ENCODE results near the gene GSG1L.

Gene GSG1L

DNA sequence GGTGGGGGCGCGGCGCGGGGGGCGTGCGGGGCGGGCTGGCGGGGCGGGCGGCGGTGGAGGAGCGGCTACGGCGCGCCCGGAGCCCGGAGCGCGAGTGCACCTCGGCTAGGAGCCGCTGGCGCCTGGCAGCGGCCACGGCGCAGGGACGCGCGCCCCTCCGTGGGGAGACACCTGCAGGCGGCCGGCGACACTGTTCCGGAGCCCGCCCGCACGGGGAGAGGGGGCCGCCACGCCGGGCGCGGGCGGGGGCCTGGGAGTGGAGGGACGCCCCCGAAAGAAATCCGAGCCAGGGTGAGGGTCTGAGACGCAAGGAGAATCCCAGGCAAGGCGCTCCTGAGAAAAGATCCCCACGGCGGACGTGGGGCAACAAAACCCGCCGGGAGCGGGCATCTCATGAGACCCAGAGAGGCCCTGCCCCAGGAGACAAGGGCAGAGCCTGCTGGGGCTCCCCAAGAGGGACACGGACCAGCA lies at the start of gene GSG1L:
Gene GSG1L, minus strand, starts transcription at position 124 of the 471 bp plus-strand sequence. CDS start 290 bp downstream, outside the sequence.
- DNase-seq, result no peak

DNA sequence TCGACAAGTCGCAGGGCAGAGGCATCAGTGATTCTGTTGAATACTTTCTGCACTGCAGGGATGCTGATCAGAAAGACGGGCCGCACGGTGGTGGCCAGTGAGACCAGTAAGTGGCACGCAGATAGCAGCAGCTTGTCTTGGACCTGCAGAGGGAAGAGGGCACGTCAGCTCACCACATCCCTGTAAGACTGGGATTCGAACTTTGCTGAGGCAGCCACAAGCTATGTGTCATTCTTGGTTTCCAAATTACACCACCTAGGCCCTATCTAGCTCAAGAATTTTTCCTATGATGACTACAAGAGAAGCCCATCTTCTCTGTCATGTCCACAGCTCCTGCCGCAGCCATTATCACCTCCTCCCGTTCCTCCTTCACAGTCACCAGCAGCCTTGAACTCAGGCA lies 49.4 kb upstream of the GSG1L start:
- no peak for DNase-seq

DNA sequence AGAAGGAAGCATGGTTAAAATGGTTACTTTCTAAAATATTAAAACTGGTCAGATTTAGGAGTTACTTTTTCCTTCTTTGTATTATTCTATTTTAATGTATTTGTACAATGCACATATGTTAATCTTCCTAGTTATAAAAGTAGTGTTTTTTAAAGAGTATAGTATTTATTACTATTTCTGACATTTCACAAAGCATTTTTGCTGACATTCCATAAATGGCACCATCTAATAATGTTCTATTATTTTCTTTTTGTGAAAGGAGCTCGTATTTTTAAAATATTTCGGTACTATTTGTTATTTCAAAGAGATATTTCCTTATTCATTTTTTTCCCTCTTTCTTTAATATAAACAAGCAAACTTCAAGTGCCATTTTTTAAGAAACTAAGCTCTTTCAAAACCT lies 47.5 kb upstream of the GSG1L start:
- DNase-seq, result no peak

DNA sequence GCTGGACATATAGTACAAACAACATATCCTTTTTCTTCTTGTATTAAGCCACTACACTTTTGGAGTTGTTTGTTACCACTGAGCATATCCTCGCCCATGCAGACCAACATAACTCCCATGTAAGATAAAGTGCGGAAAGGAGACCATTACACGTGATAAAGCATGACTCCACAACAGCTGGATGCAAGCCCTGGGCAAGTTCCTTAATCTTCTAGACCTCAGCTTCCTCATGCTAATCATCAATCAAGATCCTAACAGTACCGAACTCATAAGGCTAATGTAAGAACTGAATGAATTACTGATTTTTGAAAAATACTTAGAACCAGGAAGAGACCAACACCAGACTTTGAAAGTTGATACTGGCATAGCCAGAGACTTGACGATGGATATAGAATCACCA lies 47.0 kb upstream of the GSG1L start:
- no peak for DNase-seq

DNA sequence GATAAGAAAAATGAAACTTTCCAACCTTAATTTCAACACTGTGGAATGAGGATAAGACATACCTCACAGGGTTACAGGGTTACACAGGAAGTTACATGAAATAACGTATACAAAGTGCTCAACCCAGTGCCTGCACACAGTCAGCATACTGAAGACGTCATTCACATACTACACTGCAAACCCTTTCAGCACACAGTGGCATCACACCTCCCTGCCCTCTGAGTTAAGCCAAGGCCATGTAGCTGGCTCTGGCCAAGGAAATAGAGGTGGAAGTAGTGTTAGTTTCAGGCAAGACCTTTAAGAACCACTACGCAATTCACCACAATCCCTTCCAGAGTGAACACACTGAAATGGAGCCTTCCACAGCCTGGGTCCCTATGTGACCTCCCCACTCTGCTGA lies 46.6 kb upstream of the GSG1L start:
- DNase-seq, result no peak

DNA sequence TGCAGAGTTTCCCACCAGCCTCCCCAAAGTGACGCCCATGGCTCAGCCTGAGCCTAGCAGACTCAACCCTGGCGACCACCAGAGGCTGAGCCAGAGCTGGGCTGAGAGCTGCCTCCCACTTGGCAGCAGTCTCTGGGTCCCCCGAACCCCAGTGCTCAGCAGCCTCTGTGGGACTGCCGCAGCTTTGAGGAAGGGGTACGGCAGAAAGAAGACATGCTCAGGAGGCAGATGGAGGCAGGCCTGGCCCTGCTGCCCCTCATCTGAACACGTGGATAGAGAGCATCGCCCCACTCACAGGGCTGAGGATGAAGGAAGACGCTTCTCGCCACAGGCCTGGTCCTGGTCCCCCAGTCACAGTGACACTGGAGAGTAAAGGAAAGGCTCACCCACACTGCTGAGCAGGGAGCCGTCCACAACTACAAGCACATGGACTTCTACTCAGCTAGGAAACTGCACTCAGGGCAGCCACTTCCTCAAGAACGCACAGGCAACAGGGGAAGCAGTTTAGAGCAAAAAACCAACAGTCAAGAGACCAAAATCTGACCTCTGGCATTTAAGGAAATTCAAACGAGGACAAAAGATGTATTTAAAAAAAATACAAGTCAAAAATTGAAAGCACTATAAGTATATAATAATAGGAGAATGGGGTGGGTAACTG lies 45.2 kb upstream of the GSG1L start:
- DNase-seq, result no peak

DNA sequence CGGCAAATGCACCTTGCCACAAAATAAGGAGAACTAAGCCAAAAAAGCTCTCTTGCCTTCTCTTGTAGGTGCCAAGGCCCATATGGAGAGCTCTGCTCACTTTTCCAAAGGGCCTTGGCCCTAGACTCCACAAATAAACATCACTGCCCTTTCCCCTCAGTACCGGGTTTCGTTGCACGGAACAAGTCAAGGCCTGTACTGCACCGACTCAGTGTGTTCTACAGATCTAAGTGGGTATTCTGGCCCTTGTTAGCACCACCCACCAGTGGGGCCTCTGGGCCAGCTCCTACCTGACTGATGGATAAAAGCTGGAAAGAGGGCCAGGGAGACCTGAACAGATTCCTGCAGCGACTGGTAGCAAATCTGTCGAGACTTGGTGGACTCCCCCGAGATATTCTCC lies 43.7 kb upstream of the GSG1L start:
- no peak for DNase-seq

DNA sequence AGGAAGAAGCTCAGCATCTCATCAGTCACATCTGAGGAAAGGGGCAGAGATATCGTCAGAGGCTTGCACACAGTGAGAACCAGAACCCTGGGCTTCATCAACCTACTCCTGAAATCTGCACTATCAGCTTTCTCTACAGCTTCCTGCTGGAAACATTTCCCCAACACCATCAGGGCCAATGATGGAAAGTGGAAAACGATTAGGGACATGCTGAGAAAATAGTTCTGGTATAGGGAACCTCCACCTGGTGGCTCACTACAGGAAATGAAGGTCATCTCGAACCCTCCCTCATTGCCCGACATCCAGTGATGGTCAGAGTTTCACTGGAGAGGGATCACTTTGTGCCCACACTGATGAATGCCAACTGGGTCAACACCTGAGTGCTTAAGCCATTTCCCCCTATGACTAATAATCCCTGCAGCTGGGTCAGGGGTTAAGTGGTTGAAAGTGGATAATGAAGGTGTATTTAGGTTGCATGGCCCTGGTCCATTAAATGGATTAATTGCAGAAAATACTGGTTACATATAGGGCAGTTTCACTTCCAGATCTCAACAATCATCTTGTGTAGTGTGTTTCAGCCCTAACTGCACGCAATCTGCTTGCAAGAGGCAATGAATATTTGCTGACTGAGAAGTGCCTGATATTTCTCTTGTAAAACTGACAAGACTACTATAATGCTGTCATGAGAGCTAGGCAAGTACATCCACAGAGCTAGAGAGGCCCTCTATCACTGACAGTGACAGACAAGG lies 43.1 kb upstream of the GSG1L start:
- no peak for DNase-seq

DNA sequence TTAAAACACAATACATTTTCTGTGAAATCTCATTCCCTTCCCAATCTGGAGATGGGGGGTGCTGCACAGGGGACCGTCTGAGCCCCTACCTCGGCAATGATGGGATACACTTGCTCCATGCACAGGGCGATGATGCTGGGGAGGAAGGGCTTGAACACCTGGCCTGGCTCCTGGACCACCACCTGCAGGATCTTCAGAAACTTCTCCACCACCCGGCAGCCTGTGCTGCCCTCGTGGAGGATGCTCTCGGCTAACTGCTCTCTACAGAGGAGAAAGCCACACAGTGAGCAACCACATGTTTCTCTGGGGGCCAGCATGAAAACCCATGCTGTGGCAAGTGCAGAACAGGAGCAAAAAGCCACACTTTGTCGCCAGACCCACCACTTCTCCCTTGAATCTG lies 42.4 kb upstream of the GSG1L start:
- no peak for DNase-seq

DNA sequence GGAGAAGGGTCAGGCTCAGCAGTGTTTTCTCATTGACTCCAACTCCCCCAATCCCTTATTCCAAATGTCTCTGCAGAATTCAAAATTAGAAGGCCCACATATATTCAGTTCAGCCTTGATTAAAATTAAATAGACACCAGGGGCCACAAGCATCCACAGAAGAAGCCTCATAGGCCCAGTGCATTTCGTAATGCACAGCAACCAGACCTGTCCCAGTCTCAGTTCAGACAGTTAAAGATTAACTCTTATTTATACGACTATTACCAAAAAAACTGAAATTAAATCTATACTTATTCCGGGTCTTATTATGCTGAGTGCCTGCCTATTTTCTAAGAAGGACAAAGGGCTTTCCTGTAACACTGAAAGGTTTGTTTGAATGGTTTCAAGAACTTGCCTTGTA lies 41.8 kb upstream of the GSG1L start:
- no peak for DNase-seq

DNA sequence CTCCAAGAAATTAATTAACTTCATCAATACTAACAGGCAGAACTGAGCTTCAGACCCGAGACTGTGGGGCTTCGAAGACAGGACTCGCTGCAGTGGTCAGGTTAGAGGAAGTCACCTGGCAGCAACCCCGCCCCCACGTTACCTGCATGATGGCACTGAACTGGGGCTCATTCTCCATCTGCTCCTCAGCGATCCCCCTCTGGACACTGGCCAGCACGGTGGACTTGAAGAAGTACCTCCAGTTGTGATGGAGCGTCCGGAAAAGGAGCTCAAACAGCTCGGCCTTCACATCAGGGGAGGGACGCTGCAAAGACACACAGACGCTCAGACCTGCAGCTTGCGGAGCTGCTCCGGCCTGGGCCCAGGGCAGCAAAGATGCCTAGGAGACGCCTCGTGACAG lies 40.9 kb upstream of the GSG1L start:
- no peak for DNase-seq

DNA sequence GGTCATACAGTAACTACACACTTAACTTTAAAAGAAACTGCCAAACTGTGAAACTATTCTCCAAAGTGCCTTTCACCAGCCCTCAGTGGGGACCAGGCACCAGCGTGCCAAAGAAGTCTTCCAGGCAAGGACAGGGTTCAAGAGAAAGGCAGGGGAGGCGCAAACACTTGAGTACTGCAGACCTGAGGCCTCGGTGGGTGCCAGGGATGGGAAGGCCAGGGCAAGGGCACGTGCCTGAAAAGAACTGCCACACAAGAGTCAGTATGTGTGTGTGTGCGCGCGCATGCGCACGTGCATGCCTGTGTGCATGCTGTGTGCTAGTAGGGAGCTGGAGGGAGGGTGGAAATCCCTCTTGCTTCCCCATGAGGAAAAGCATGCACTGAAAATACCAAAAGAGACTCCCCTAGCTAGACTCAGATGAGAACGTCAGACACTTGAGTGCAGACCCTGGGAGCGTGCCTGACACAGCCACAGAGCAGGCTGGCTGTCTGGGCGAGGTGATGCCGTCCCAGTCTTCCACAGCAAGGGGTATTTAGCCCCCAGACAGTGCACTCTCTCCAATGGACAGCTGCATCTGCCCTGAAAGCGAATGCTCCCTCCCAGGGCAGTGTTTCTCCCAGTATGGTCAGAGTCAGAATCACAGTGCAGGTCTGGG lies 40.1 kb upstream of the GSG1L start:
- no peak for DNase-seq

DNA sequence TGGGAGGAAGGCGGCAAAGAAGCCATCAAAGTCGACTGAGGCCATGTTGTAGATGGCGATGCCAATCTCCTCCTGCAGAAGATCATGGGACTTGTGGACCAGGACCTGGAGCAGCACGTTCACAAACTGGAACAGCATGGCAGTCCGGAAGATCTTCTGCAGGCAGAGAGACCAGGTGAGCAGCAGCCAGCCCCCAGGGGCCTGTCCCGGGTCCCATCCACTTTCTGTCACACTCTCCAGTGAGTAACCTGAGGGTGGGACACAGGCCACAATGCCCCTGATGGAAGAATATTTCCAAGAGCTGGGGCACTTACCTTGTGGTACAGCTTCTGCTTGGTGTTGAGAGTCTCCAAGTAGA lies 38.0 kb upstream of the GSG1L start:
- no peak for DNase-seq

DNA sequence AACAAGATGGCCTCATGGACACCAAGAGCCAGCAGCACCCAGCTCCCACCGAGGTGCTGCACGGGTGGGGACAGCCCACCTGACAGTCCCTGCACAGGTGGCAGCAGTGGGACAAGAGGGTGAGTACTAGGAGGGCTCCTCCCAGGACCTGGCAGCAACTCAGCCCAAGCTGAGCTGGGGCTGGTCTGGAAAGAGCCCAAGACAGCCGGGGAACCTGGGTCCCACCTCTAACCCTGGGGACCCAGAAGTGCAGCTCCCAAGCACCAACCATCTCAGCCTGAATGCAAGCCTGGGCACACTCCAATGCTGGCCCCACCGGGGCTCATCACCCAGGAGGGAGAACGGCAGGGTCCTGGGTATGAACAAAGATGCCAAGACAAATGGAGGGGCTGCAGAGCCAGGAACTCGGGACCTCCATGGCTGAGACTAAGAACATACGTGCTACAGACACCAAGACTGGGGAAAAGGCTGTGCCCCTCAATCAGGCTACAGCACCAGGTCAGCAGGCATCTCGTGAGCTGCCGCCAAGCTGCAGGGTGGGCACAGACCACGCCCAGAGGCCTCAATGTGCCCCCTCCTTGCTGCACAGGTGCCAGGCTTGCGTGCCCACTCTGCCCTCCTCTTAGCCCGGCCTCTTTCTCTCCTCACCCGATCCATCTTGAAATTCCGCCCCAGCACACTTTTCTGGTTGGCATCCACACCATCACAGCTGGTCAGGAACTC lies 37.5 kb upstream of the GSG1L start:
- no peak for DNase-seq

DNA sequence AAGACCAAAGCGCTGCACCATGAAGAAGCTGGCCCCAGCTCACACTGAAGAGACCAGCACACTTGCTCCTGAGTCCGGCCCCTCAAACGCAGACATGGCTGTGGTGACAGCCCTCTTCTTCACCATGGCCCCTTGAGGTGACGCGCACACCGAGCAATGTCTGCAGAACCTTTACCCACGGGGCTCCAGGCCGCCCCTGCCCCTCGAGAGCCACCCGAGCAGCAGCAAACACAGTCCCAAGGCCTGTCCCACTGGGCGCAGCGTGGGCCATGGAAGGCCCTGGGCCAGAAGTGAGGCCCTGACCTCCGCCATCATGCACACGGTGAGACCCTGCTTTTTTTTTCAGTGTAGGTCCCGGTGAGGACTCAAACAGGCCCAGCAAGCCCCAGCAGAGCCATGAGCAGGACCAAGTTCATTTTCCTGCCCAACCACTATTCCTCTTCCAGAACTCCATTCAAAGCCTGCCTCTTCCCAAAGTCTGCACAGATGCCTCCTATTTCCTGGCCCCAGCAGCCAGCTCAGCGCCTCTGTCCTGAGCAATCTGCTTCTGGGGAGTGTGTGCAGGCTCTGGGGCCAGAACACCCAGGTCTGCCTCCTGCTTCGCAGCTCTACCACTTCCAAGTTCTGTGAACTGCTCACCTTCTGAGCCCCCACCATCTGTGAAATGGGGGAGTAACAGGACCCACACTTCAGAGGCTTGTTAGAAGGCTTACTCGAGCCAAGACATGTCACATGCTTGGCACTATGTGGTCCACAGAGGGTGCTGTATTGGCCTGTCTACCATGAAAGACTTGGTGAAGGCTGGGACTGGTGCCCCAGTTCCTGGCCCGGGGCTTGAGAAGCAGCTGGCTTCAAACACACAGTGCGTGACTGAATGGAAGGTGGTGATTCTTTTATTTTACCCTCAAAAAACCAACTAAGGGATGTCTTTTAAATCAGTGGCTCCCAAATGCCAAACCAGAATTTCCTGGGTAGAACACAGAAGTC lies 35.7 kb upstream of the GSG1L start:
- no peak for DNase-seq

DNA sequence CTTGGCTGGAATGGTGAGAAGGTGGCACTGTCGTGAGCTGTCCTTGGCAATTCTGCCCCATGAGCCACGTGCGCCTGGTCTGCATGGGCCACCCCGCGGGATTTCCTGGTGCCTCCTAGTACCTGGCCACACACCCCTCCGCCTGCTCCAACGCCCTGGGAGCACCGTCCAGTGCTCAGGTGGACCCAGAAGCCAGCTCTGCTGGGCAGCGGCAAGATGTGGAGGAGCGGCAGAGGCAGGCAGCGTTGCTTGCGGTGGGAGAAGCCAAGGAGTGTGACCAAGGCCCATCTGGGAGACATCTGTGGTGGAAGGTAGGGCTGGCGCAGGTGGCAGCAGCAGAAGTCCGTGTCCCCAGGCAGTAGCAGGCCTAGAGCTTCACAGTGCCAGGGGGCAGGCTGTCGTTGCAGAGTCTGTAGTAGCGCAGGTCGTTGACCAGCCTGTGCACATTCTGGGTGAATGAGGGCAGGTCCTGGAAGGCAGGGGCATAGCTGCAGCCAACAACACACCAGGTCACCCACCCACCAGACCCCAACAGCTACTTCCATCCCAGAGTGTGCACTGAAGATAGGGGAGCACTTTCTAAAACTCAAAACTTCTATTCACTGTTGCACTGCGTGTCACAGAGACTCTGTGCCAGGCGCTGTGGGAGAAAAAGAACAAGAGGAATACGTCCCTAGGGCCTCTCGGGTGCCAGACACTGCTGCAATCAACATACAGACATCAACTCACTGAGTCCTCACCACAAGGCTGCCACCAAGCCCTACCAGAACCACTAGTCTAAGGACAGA lies 34.9 kb upstream of the GSG1L start:
- no peak for DNase-seq

DNA sequence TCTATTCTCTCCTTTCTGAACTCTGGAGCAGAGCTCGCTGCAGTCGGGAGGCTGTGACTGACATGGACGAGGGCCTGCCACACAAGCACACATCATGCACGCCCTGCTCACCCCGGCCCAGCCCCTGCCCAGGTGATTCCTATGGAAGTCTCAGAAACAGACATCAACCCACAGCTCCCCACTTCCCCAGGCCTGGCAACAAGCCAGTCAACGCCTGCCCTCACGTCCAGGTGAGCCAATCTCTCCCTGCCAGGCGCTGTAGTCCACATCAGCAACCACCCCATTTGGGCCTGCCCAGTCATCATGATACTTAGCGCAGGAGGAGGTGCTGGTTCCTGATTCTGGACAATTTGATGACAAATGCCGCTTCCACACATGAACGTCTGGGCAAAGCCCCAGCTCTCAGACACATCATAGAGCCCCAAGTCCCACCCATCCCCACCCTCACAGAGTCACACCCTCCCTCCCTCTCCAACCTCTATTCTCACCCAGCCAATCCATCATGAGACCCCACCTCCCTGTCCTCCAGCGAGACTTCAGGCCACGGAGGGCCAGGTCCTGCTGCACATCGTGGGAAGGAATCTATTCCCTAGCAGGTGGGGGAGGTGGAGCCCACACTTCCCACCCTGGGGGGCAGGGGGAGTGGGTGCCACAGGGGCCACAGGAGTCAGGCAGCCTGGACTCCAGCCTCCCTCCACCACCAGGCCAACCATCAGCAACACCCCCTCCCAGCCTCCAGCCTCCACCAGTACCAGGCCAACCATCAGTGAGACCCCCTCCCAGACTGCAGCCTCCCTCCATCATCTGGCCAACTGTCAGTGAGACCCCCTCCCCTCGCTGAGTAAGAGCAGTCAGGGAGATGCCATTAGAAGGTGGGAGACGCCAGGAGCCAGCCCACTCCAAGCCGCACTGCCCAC lies 33.7 kb upstream of the GSG1L start:
- no peak for DNase-seq

DNA sequence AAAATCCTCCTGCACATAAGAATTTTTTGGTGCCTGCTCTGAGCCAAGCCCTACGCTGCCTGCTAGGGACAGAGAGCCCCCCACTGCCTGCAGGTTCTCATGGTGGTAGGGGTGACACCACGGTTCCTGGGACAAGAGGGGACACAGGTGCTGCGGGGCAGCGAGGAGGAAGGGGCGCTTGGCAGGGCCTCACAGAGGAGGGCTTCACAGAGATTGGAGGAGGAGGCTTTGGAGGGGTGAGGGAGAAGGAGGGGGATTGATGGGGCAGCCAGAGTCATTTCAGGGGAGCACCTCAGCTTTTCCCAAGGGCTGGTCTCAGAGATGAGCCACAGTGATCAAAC lies 29.8 kb upstream of the GSG1L start:
- no peak for DNase-seq

DNA sequence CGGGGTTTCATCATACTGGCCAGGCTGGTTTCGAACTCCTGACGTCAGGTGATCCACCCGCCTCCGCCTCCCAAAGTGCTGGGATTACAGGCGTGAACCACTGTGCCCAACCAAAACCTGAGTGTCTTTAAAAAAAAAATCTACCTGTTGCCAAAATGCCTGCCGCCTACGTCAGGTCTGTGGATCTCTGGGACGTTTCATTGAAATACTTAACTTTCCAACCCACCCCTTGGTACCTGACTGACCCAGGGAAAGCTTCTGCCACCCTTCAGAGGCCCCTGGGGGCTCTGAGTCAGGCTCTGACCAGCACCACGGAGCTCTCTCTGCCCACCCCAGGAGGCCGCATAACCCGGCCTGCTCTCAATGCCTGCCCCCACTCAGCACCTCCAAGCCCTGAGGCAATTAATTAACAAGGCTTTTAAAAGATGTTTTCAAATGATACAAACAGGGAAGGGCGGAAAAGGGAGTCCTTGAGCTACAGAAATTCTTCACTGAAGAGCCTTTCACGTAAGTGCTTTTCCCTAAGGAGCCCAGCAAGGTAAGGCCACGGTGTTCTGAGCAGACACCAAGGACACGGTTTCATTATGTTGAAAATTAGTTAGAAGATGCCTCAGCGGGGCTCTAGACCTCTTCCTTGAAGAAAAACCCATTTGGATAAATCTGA lies 29.3 kb upstream of the GSG1L start:
- DNase-seq, result no peak

DNA sequence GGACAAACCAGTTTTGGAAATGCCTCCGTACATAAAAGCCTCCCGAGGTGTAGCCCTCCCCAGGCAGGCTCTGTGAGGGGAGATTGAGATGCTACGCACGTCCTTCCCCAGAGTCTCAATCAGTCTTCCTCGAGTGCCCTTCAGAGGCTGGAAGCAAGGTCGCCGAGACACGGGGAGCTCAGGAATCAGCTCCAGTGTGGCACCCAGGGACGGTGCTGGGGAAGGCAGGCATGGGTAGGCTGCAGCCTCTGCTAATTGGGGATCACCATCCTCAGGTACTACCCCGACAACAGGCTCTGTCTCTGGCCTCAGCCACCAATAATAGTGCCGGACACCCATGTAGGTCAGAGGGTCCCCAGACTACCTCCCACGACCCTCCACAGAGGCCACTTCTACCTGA lies 28.1 kb upstream of the GSG1L start:
- no peak for DNase-seq
